HG03457 (cell line): Measurements from ENCODE around the gene POLR2F.

Experiments
- ATAC-seq: cut with Tn5 transposase; IDR thresholded peaks from one replicate; pipeline ENCODE4 v1.9.1; 2021; ENCODE audit warnings: moderate number of reproducible peaks; ENCODE audit not compliant: unreplicated experiment

The POLR2F gene

DNA sequence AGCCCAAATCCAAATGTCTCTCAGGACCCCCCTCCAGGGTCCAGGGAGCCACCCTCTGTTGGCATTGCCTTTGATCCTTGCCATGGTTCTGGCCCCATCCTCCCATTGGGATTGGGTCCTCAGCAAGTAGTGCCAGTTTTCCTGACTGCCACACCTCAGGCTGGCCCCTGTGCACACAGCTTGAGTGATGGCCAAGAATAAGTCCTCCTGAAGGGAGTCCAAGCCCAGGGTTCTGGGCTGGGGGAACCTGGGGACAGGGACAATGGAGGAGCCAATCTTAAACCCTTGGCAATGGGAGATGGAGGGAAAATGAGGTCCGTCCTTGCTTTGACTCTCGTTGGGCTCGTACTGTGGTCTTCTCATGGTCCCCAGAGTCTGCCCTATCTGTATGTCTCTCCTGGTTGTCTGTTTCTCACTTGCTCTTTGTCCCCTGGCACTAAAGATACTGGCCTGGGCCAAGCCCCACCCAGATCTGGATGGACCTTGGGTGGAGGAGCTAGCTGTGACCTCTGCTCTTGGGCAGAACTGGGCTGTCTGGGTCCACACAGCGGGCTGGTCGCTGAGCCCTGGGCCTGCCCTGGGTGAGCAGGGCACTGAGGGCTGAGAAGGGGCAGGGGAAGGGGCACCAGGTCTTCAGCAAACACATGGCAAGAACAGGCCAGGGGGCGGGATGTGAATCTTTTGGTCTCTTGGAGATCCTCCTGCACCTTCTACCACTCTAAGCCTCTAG lies 27.9 kb downstream of the POLR2F start:
- no peak for ATAC-seq

GRCh38 chr22:37982151-37982785 lies 28.8 kb downstream of the POLR2F start:
- ATAC-seq, result no peak

- ATAC-seq, result no peak
Observed at GRCh38 chr22:37982938-37983859, 29.7 kb downstream of the POLR2F start.

GRCh38 chr22:37983860-37984791 lies 30.6 kb downstream of the POLR2F start, which contains the start of gene SOX10:
Gene SOX10 (minus strand): TSS chr22:37984555. CDS start chr22:37983784, 771 bp downstream.
- no peak for ATAC-seq

DNA sequence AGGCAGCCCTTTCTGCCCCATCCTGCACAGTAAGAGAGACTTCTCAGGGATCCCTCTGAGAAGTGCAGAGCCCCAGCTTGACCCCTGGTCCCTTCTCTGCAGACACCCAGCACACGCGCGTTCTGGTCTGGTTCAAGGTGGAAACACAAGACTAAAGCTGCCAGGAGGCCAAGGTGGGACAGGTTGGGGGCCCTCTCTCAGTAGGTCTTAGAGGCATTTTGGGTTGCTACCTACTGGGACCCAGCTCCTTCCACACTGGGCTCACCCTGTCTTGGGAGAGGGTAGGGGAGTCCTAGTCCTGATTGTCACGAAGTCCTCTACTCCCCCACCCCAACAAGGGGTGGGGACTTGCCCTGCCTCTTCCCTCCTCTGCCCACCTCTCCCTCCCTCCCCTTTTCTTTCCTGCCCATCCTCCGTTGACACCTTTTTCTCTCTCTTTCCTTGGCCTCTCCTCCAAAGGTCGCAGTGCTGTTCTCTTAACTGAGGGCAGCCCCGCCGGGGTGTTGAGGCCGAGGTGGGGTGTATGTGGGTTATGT lies 31.6 kb downstream of the POLR2F start:
- no peak for ATAC-seq

DNA sequence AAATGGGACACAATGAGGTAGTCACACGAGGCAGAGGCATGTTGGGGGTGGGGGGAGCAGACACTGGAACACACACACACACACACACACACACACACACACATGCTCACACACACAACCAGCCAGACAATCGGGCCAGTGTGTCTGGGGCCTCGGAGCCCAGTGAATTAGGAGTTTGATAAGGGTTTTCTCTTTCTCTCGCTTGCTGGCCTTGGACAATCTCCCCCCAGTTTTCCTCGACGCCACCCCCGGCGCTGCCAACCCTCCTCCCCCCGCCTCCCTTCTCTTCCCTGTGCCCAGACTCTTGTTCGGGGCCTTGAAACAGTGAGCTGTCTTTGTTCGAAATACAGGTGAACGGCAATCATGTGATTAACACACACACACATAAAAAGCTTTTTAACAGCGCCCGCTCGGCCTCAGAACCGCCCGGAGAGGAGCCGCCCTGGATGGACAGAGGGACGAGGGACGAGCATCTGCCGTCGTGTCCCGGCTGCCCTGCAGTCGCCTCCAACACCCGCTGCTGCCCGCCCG lies 32.3 kb downstream of the POLR2F start:
- ATAC-seq, result no peak

DNA sequence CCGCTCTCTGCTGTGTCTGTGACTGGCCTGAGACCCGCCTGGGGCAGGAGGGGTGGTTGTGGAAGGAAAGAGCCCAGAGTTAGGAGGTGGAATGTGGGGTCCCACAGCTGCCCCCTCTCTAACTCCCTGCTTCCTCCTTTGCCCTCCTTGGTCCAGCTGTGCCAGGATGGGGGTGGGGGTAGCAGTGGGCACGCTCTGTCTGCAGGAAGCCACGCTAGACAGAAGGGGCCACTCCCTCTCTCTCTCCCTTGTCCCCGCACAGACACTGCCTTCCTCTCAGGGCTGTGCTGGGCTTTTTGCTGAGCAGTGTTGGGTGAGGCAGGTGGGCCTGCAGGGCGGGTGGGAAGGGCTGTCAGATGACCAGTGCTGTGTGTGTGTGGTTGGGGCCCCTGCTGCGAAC lies 32.9 kb downstream of the POLR2F start:
- ATAC-seq, result no peak

DNA sequence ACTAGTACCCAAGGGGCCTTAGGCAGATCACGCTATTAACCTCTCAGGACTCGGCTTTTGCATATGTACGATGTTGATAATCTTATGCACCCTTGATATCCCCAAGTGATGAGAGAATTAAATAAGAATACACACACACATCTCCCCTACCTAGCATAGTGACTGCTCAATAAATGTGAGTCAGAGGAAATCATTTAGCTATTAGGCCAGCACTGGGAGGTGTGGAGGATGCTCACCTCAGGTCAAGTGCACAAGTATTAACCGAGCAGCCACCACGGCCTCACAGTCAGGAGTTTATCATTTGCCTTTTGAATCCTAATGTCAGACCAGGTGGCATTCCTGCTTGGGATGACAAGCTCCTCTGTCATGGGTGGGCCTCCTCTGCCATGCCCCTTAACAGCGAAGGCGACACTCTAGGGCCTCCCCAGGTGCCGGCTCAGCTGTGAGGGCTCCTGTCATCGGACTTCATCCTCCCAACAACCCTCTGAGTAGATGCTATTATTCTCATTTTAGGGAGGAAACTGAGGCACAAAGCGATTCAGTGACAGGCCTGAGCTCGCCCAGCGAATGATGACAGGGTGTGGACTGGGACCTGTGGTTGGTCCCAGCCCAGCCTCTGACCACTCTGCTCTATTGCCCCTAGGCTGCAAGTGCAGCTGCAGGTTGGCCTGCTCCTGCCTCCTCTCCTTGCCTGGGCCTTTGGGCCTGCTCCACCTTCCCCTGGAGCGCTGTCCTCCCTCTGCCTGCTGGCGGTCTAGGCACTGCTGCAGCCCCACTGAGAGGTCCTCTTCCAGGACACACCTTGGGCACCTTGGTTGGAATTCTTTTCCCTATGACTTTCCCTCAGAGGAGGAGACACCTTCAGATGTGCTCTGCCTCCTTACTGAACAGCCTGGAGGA lies 35.9 kb downstream of the POLR2F start:
- no peak for ATAC-seq

DNA sequence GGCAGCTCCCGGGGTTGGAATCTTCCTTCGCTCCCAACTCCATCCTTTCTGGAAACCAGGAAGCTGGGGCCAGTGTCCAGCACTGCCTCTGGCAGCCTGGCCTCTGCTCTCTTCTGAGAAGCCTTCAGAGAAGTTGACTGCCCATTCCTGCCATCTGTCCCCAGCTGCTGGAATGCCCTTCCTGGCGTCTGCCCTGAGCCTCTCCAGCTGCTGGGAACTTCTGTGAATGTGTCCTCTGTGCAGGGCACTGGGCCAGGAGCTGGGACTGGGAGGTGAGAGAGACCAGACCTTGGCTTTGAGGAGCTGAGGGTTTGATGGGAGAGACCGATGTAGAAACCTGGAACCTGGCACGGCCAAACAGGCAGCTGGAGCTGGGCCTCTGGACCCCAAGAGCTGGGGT lies 36.8 kb downstream of the POLR2F start:
- no peak for ATAC-seq

- ATAC-seq, result no peak
Observed at GRCh38 chr22:37990862-37991261, 37.4 kb downstream of the POLR2F start.

- no peak for ATAC-seq
Observed at GRCh38 chr22:37991731-37992442, 38.4 kb downstream of the POLR2F start.

GRCh38 chr22:37994049-37994448 lies 40.5 kb downstream of the POLR2F start:
- no peak for ATAC-seq

- ATAC-seq, result no peak
Observed at GRCh38 chr22:37994982-37995381, 41.5 kb downstream of the POLR2F start.

DNA sequence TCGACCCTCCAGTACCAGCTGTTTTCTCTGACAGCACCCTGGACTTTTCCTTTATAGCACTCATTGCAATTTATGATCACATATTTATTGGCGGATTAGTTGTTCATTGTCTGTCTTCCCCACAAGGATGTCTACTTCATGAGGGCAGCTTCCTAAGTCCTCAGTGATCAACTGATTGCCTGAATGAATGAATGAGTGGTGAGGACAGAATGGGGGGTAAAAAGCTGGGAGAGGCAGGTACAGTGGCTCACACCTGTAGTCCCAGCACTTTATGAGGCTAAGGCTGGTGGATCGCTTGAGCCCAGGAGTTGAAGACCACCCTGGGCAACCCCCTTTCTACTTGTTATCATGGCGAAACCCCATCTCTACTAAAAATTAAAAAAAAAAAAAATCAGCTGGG lies 42.0 kb downstream of the POLR2F start:
- ATAC-seq, result no peak

- ATAC-seq, result no peak
Observed at GRCh38 chr22:37996079-37996478, 42.6 kb downstream of the POLR2F start.

GRCh38 chr22:37996515-37997246 lies 43.2 kb downstream of the POLR2F start:
- no peak for ATAC-seq

GRCh38 chr22:37998543-37998942 lies 45.0 kb downstream of the POLR2F start:
- ATAC-seq, result no peak

- ATAC-seq, result no peak
Observed at GRCh38 chr22:37999236-37999635, 45.7 kb downstream of the POLR2F start.
